Measurements from ENCODE around the gene XIRP1.

GRCh38 chr3:39203402-39203801 is 11.0 kb upstream of the XIRP1 start:
- TF ChIP-seq, protein P1, sequence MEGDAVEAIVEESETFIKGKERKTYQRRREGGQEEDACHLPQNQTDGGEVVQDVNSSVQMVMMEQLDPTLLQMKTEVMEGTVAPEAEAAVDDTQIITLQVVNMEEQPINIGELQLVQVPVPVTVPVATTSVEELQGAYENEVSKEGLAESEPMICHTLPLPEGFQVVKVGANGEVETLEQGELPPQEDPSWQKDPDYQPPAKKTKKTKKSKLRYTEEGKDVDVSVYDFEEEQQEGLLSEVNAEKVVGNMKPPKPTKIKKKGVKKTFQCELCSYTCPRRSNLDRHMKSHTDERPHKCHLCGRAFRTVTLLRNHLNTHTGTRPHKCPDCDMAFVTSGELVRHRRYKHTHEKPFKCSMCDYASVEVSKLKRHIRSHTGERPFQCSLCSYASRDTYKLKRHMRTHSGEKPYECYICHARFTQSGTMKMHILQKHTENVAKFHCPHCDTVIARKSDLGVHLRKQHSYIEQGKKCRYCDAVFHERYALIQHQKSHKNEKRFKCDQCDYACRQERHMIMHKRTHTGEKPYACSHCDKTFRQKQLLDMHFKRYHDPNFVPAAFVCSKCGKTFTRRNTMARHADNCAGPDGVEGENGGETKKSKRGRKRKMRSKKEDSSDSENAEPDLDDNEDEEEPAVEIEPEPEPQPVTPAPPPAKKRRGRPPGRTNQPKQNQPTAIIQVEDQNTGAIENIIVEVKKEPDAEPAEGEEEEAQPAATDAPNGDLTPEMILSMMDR (IDR thresholded peaks at IDR 0.05): no peak
- TF ChIP-seq POLR2A (IDR thresholded peaks at IDR 0.05): no peak
